B cell (primary cell): ENCODE measurements around the gene KRTAP9-2. TPM values are rescaled to one million over a fixed set of nuclear protein-coding genes. Genes with fewer than 3 reads are reported as not detected.
"Not testable (repeated sequence)": the region's sequence is repeated elsewhere in the genome, so short reads cannot be mapped to it uniquely, and the experiment has no call there.

Experiments
- ATAC-seq: fragments of 200-7000 bp; cut with Tn5 transposase; one replicate; pipeline ENCODE4 v1.10.0; 2021; ENCODE audit warnings: low read depth, mild to moderate bottlenecking, moderate number of reproducible peaks, moderate library complexity
- CTCF ChIA-PET: fragments of 350-600 bp; sonication (Branson Sonifier 250); formaldehyde crosslinking; loops from one replicate; lab custom pipeline; 2021; ENCODE audit warnings: antibody characterized with exemption, inconsistent platforms; lab: Charles Lee
- POLR2A ChIA-PET: fragments of 350-600 bp; sonication (Branson Sonifier 250); formaldehyde crosslinking; loops from one replicate; lab custom pipeline; 2021; ENCODE audit warnings: antibody characterized with exemption; lab: Charles Lee
- DNase-seq: peaks from one replicate; pipeline ENCODE4 v3.0.0; 2013
- H2AFZ ChIP-seq: 2 replicates; pipeline ENCODE4 v1.6.1; 2012; ENCODE audit warnings: mild to moderate bottlenecking, low read depth, low read length; ENCODE audit not compliant: insufficient read depth, poor library complexity, severe bottlenecking
- H3K27ac ChIP-seq, 2 donors: 1 replicate in 1 of 2; 2 replicates in 1 of 2; pipeline ENCODE4 v1.5.1; 2012 to 2013; ENCODE audit warnings: low read length in 2 of 2, mild to moderate bottlenecking in 2 of 2, moderate library complexity in 1 of 2
- H3K27me3 ChIP-seq, 4 experiments: fragments of 200-600 bp in 1 of 4; sonication (generic) in 1 of 4; replicated peaks in 1 of 4; 1 replicate in 2 of 4; 2 replicates in 2 of 4; pipeline versions ENCODE4 v1.6.1 to v1.7.0; 2013 to 2016; ENCODE audit warnings: low read length in 3 of 4, mild to moderate bottlenecking in 2 of 4, mixed read lengths in 1 of 4, moderate library complexity in 1 of 4; ENCODE audit not compliant: insufficient read depth in 4 of 4, control insufficient read depth in 3 of 4; ENCODE audit errors: control extremely low read depth in 1 of 4
- H3K36me3 ChIP-seq, 2 experiments: replicated peaks in 1 of 2; 1 replicate in 1 of 2; 2 replicates in 1 of 2; pipeline versions ENCODE4 v1.6.1 to v1.7.1; 2013; ENCODE audit warnings: low read length in 1 of 2; ENCODE audit not compliant: insufficient read depth in 2 of 2, control insufficient read depth in 1 of 2; ENCODE audit errors: control extremely low read depth in 1 of 2, extremely low read depth in 1 of 2
- H3K4me1 ChIP-seq, 2 donors: fragments of 200-600 bp in 1 of 2; sonication (generic) in 1 of 2; 1 replicate in 1 of 2; 2 replicates in 1 of 2; pipeline versions ENCODE4 v1.5.1 to v1.6.1; 2013 to 2017; ENCODE audit warnings: low read length in 2 of 2; ENCODE audit not compliant: control insufficient read depth in 2 of 2, insufficient read depth in 2 of 2
- H3K4me2 ChIP-seq: replicated peaks from 2 replicates; pipeline ENCODE3; 2012; ENCODE audit warnings: mild to moderate bottlenecking, low read depth, low read length; ENCODE audit not compliant: poor library complexity, severe bottlenecking
- H3K4me3 ChIP-seq, 5 experiments: fragments of 200-600 bp in 1 of 5; sonication (generic) in 1 of 5; 1 replicate in 3 of 5; 2 replicates in 2 of 5; pipeline versions ENCODE4 v1.5.1 to v1.7.0; 2011 to 2016; ENCODE audit warnings: low read length in 4 of 5, mild to moderate bottlenecking in 4 of 5, low read depth in 2 of 5, control low read depth in 1 of 5, moderate library complexity in 1 of 5; ENCODE audit not compliant: insufficient read depth in 1 of 5; ENCODE audit errors: control extremely low read depth in 1 of 5, extremely low read depth in 1 of 5
- H3K79me2 ChIP-seq: fragments of 200-600 bp; sonication (generic); one replicate; pipeline ENCODE4 v1.6.0; 2016; ENCODE audit warnings: low read length; ENCODE audit not compliant: control insufficient read depth, insufficient read depth
- H3K9ac ChIP-seq: fragments of 200-600 bp; sonication (generic); 2 replicates; pipeline ENCODE4 v1.6.1; 2017; ENCODE audit warnings: mild to moderate bottlenecking, low read length, moderate library complexity
- H3K9me3 ChIP-seq, 3 donors: one replicate each; pipeline versions ENCODE4 v1.6.1 to v1.7.1; 2013; ENCODE audit warnings: low read length in 2 of 3; ENCODE audit not compliant: control insufficient read depth in 2 of 3, insufficient read depth in 1 of 3; ENCODE audit errors: control extremely low read depth in 1 of 3
- H4K20me1 ChIP-seq: 2 replicates; pipeline ENCODE4 v1.6.0; 2012; ENCODE audit warnings: mild to moderate bottlenecking, low read length; ENCODE audit not compliant: insufficient read depth, control insufficient read depth, poor library complexity, severe bottlenecking
- H3K27ac Mint-ChIP-seq: one replicate; pipeline ENCODE4 v1.8.0; 2021; ENCODE audit warnings: mixed read lengths
- H3K27me3 Mint-ChIP-seq: one replicate; pipeline ENCODE4 v1.8.0; 2021; ENCODE audit warnings: mixed read lengths
- H3K4me1 Mint-ChIP-seq: one replicate; pipeline ENCODE4 v1.8.0; 2021; ENCODE audit warnings: mixed read lengths
- H3K4me3 Mint-ChIP-seq: one replicate; pipeline ENCODE4 v1.8.0; 2021; ENCODE audit warnings: mixed read lengths
- H3K9me3 Mint-ChIP-seq: one replicate; pipeline ENCODE4 v1.8.0; 2022; ENCODE audit warnings: mixed read lengths; ENCODE audit not compliant: insufficient read depth
- CTCF ChIP-seq: fragments of 200-600 bp; IDR thresholded peaks from one replicate; pipeline ENCODE4 v1.8.0; 2022; ENCODE audit warnings: antibody characterized with exemption, mild to moderate bottlenecking
- EZH2 ChIP-seq: IDR thresholded peaks from 2 replicates; pipeline ENCODE4 v1.6.1; 2012; ENCODE audit warnings: borderline replicate concordance, low read depth, mild to moderate bottlenecking, moderate library complexity, low read length; ENCODE audit not compliant: insufficient read depth, poor library complexity, severe bottlenecking
- WGBS: methylation state at CpG from one replicate; pipeline ENCODE4 v1.1.5; 2013; ENCODE audit warnings: missing lambda C conversion rate; ENCODE audit not compliant: insufficient coverage; 5-methylcytosine and 5-hydroxymethylcytosine counted together
- intact Hi-C: fragments of 100-400 bp; cut with micrococcal nuclease; formaldehyde crosslinking; loops from one replicate; pipeline ENCODE4 v1.10.0; 2022
- polyA minus RNA-seq: library from RNA; depleted of rRNA, polyadenylated mRNA; stranded (reverse); fragments of >200 nt; gene quantifications from 2 replicates; pipeline ENCODE4 v1.2.3, GENCODE V29; 2012
- polyA plus RNA-seq: library from polyadenylated mRNA; depleted of rRNA; stranded (reverse); fragments of >200 nt; gene quantifications from 2 replicates; pipeline ENCODE4 v1.2.3, GENCODE V29; 2012
- total RNA-seq, 2 donors: library from RNA; stranded (reverse); fragments of 120-200 nt in 1 of 2; gene quantifications; 1 replicate in 1 of 2; 2 replicates in 1 of 2; pipeline versions ENCODE4 v1.2.3 to v1.2.4, GENCODE V29; 2013 to 2022

Gene KRTAP9-2
- not detected in 2 replicates for total RNA-seq
- not detected for total RNA-seq (2013)
- not detected in 2 replicates for polyA plus RNA-seq
- polyA minus RNA-seq, result not detected in 2 replicates

DNA sequence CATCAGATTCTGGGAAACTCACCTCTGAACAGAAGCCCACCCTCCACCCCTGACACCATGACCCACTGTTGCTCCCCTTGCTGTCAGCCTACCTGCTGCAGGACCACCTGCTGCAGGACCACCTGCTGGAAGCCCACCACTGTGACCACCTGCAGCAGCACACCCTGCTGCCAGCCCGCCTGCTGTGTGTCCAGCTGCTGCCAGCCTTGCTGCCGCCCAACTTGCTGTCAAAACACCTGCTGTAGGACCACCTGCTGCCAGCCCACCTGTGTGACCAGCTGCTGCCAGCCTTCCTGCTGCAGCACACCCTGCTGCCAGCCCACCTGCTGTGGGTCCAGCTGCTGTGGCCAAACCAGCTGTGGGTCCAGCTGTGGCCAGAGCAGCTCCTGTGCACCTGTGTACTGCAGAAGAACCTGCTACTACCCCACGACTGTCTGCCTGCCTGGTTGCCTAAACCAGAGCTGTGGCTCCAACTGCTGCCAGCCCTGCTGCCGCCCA lies at the start of gene KRTAP9-2:
Gene KRTAP9-2 (plus strand): TSS at position 51 of the 498 bp plus-strand sequence. CDS start 7 bp downstream, at position 58.
- H3K4me1 ChIP-seq, H4K20me1 ChIP-seq, H3K4me3 ChIP-seq, H3K9me3 ChIP-seq, DNase-seq, H2AFZ ChIP-seq, H3K27ac Mint-ChIP-seq, H3K4me2 ChIP-seq, H3K27ac ChIP-seq, H3K9me3 Mint-ChIP-seq, intact Hi-C loops, H3K4me1 Mint-ChIP-seq, H3K4me3 Mint-ChIP-seq, H3K79me2 ChIP-seq, H3K9ac ChIP-seq, ATAC-seq, CTCF ChIA-PET, POLR2A ChIA-PET, H3K36me3 ChIP-seq, H3K27me3 ChIP-seq: not testable (repeated sequence)
- 75% methylated on average over 2 of the region's 4 CpGs for WGBS
- peaks cover 24% of the 10 kb centered on the region for H3K27me3 Mint-ChIP-seq

DNA sequence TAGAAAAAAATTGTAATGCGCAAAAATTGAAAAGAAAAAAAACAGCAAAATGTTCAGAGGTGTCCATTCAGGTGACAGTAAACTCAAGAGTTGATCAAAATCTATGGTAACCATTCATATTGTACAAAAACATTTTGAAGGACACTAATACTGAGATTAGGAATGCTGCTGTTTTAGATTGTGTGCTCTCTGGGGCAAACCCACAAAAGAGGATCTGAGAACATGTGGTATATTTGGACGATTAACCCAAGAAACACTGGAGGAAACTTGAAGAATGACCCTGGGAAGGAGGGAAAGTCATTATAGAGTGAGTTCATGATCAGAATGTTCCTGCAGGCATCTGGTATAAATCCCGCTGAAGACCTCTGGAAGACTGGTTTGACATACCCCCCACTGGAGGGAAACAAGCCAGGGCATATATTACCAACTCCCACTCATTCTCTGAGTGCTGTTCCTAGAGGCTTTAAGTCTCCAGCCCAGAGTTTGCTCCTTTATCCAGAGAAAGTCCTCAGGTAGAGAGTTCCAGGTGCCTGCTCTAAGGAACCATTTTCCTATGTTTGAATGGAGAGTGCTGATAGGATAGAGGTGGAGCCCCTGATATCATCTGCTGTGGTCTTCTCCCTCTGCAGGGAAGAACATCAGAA lies 49.6 kb upstream of the KRTAP9-2 start:
- Histone ChIP-seq H3K27ac (no peak overlapping the region), H3K9me3 (no peaks in the 10 kb centered on the region), H3K79me2 (no peaks in the 10 kb centered on the region), H3K9ac (no peak overlapping the region), H3K4me1 (peaks cover 39 to 41% of the 10 kb centered on the region in 2 donors), H3K4me3 (peak overlapping the region in 1 of 5 experiments; percentile 8), H3K27me3 (no peaks in the 10 kb centered on the region), H4K20me1 (no peaks in the 10 kb centered on the region), H3K36me3 (no peaks in the 10 kb centered on the region), H2AFZ (no peak overlapping the region), H3K4me2 (peak overlapping the region; percentile 51)
- POLR2A ChIA-PET, result no interaction called here
- ATAC-seq, result peak; percentile 59
- intact Hi-C loops, result loop anchor here (5.0 kb wide), 1 partner anchor 60 kb away; the partner anchor contains the start of gene KRTAP4-11
- Mint-ChIP-seq H3K9me3 (no peaks in the 10 kb centered on the region), H3K27me3 (peaks cover 12% of the 10 kb centered on the region), H3K27ac (peak overlapping the region; percentile 0), H3K4me3 (peak overlapping the region; percentile 21), H3K4me1 (peaks cover 45% of the 10 kb centered on the region)
- WGBS, result 0% methylated on average over 1 of the region's 3 CpGs
- CTCF ChIA-PET, result no interaction called here
- peak; percentile 56 for DNase-seq
- TF ChIP-seq EZH2, result no peak
- TF ChIP-seq CTCF, result no peak
